ENCODE measurements around the gene SCN2B.

- no peak for TF ChIP-seq POLR2A (IDR thresholded peaks at IDR 0.05; ENCODE audit: low read length)
- TF ChIP-seq GATA1 (IDR thresholded peaks at IDR 0.05; ENCODE audit: low read depth, low read length): no peak
These were observed 40.7 kb downstream of the SCN2B start for GRCh38 chr11:118135796-118136165.
